K562 (cell line): ENCODE results near the gene QPCT. TPM values are rescaled to one million over a fixed set of nuclear protein-coding genes. Genes with fewer than 3 reads are reported as not detected.

ENCODE experiments used
- ARID3B ChIP-seq: fragments of 250-450 bp; sonication (Bioruptor Pico); IDR thresholded peaks from 2 replicates; pipeline ENCODE4 v1.4.0; 2020; ENCODE audit warnings: borderline replicate concordance
- BHLHE40 ChIP-seq: IDR thresholded peaks from 2 replicates; pipeline ENCODE4 v1.6.1; 2011; ENCODE audit warnings: low read length, improper control_type of control experiment
- DPF2 ChIP-seq: fragments of 450-650 bp; IDR thresholded peaks from 2 replicates; pipeline ENCODE4 v1.6.1; 2016
- ELF4 ChIP-seq: fragments of 450-650 bp; formaldehyde crosslinking; IDR thresholded peaks from 2 replicates; pipeline ENCODE4 v1.4.0; 2022; ENCODE audit warnings: missing genetic modification characterization
- FIP1L1 ChIP-seq: fragments of 200-400 bp; formaldehyde crosslinking; IDR thresholded peaks from 2 replicates; pipeline ENCODE4 v1.6.1; 2018; ENCODE audit warnings: mild to moderate bottlenecking, low read depth, low read length; ENCODE audit not compliant: poor library complexity, severe bottlenecking
- FOXA3 ChIP-seq, 2 experiments: fragments of 450-650 bp in 1 of 2; sonication (generic) in 1 of 2; formaldehyde crosslinking; IDR thresholded peaks in 1 of 2; conservative IDR thresholded peaks in 1 of 2; 2 replicates each; pipeline versions ENCODE4 v1.4.0 to v1.8.0; 2020 to 2022; ENCODE audit warnings: mild to moderate bottlenecking in 2 of 2, missing genetic modification reagents in 1 of 2
- GABPA ChIP-seq: fragments of 200-800 bp; sonication (Bioruptor generic); conservative IDR thresholded peaks from 2 replicates; pipeline ENCODE4 v1.6.1; 2016; ENCODE audit warnings: low read depth, missing genetic modification characterization, missing compliant biosample characterization
- GATA2 ChIP-seq: sonication (generic); formaldehyde crosslinking; IDR thresholded peaks from 2 replicates; pipeline ENCODE4 v1.4.0; 2020; ENCODE audit warnings: mild to moderate bottlenecking, missing genetic modification reagents
- GATAD2A ChIP-seq: fragments of 450-650 bp; IDR thresholded peaks from 2 replicates; pipeline ENCODE4 v1.6.1; 2017
- GTF2B ChIP-seq: IDR thresholded peaks from 2 replicates; pipeline ENCODE4 v1.6.1; 2011; ENCODE audit not compliant: insufficient read length; ENCODE audit errors: extremely low read depth
- HINFP ChIP-seq: fragments of 450-650 bp; conservative IDR thresholded peaks from 2 replicates; pipeline ENCODE4 v1.6.1; 2016; ENCODE audit warnings: missing genetic modification characterization, low read depth, mild to moderate bottlenecking, control low read depth, missing compliant biosample characterization
- NCOR1 ChIP-seq: fragments of 450-650 bp; IDR thresholded peaks from 2 replicates; pipeline ENCODE4 v1.6.1; 2016; ENCODE audit warnings: mild to moderate bottlenecking, moderate library complexity
- NELFE ChIP-seq: IDR thresholded peaks from 2 replicates; pipeline ENCODE4 v1.6.1; 2011; ENCODE audit warnings: mild to moderate bottlenecking; ENCODE audit not compliant: insufficient read depth, insufficient read length
- NR2F6 ChIP-seq: fragments of 450-650 bp; formaldehyde crosslinking; IDR thresholded peaks from 2 replicates; pipeline ENCODE4 v1.4.0; 2020; ENCODE audit warnings: mild to moderate bottlenecking
- PHF20 ChIP-seq: fragments of 450-650 bp; IDR thresholded peaks from 2 replicates; pipeline ENCODE4 v1.6.1; 2018; ENCODE audit not compliant: partially characterized antibody
- SMAD1 ChIP-seq: fragments of 150-350 bp; IDR thresholded peaks from 2 replicates; pipeline ENCODE4 v1.6.1; 2014; ENCODE audit warnings: low read length, low read depth; ENCODE audit not compliant: partially characterized antibody
- SMARCA4 ChIP-seq: fragments of 450-650 bp; IDR thresholded peaks from 2 replicates; pipeline ENCODE4 v1.6.1; 2016
- SNIP1 ChIP-seq: fragments of 450-650 bp; IDR thresholded peaks from 2 replicates; pipeline ENCODE4 v1.7.1; 2017; ENCODE audit warnings: low read depth, mild to moderate bottlenecking
- SRF ChIP-seq, 2 experiments: fragments of 250-450, 450-650 bp in 1 of 2; sonication (Bioruptor Pico) in 1 of 2; sonication (generic) in 1 of 2; formaldehyde crosslinking; IDR thresholded peaks; 2 replicates each; pipeline versions ENCODE4 v1.5.0 to v1.5.1; 2020 to 2022; ENCODE audit warnings: mild to moderate bottlenecking in 1 of 2, missing genetic modification reagents in 1 of 2
- TCF3 ChIP-seq: sonication (generic); formaldehyde crosslinking; IDR thresholded peaks from 2 replicates; pipeline ENCODE4 v1.4.0; 2020; ENCODE audit warnings: mild to moderate bottlenecking, missing genetic modification reagents
- TEAD4 ChIP-seq, 2 experiments: sonication (generic) in 1 of 2; formaldehyde crosslinking in 1 of 2; IDR thresholded peaks; 2 replicates each; pipeline versions ENCODE4 v1.6.1 to v1.8.0; 2012 to 2022; ENCODE audit warnings: borderline replicate concordance in 1 of 2, inconsistent platforms in 1 of 2, low read length in 1 of 2, mild to moderate bottlenecking in 1 of 2, missing genetic modification reagents in 1 of 2
- ZBTB7A ChIP-seq: IDR thresholded peaks from 2 replicates; pipeline ENCODE4 v1.6.1; 2011; ENCODE audit warnings: low read depth, mild to moderate bottlenecking, low read length, moderate library complexity, borderline replicate concordance; ENCODE audit not compliant: control insufficient read depth
- ZNF449 ChIP-seq: fragments of 250-450 bp; sonication (Bioruptor Pico); IDR thresholded peaks from 2 replicates; pipeline ENCODE4 v1.8.0; 2022; ENCODE audit warnings: moderate library complexity, mild to moderate bottlenecking, inconsistent platforms
- ZZZ3 ChIP-seq: fragments of 450-650 bp; IDR thresholded peaks from 2 replicates; pipeline ENCODE4 v1.6.1; 2016; ENCODE audit warnings: antibody characterized with exemption, mild to moderate bottlenecking, moderate library complexity
- polyA plus RNA-seq, 8 experiments: library from polyadenylated mRNA; depleted of rRNA in 4 of 8; stranded (reverse) in 5 of 8; unstranded in 3 of 8; fragments of >200 nt; fragmentation: Nextera tagmentation in 2 of 8; fragmentation: Illumina TruSeq in 1 of 8; extraction: Ambion mirVana in 2 of 8; extraction: Trizol in 1 of 8; gene quantifications; 2 replicates each; pipeline versions ENCODE4 v1.2.1 to v1.2.3, GENCODE V29; 2011 to 2014; ENCODE audit warnings: inconsistent platforms in 1 of 8, missing spikeins in 1 of 8
- total RNA-seq, 7 experiments: library from RNA; depleted of rRNA in 6 of 7; stranded (reverse); fragments of >200 nt in 6 of 7; fragmentation: Illumina TruSeq in 2 of 7; extraction: Trizol in 2 of 7; gene quantifications; 2 replicates each; pipeline versions ENCODE4 v1.2.1 to v1.2.3, GENCODE V29; 2011 to 2021; ENCODE audit warnings: low replicate concordance in 1 of 7

The QPCT gene
- total and polyA plus RNA-seq, 9 of the 15 experiments (the other 6 are each of a cell fraction or from before 2014, with no cell fraction given): 0.07 TPM; not detected in 8

GRCh38 chr2:37415128-37415820 lies 70.8 kb downstream of the QPCT start (continued):
- TF ChIP-seq GABPA (tag) (no peak), GATAD2A (no peak), GATA2 (CRISPR knock-in tag) (peak; percentile 87), HINFP (tag) (no peak), TCF3 (CRISPR knock-in tag) (peak; percentile 92), NR2F6 (no peak), NCOR1 (peak; percentile 89), SMAD1 (no peak), SRF (CRISPR knock-in tag; IDR thresholded peaks at IDR 0.05) (no peak), GTF2B (no peak), PHF20 (no peak), BHLHE40 (no peak; the same call in 1 of the 2 replicates), ARID3B (CRISPR knock-in tag) (no peak), TEAD4 (IDR thresholded peaks at IDR 0.05; ENCODE audit: low read length) (peak; percentile 88), TEAD4 (CRISPR knock-in tag; IDR thresholded peaks at IDR 0.05; ENCODE audit: borderline replicate concordance) (no peak), ZNF449 (CRISPR knock-in tag) (no peak), ELF4 (CRISPR knock-in tag) (peak; percentile 82), FIP1L1 (no peak), FOXA3 (CRISPR knock-in tag; conservative IDR thresholded peaks at IDR 0.05 in 1 of 2, IDR thresholded peaks at IDR 0.05 in 1 of 2) (peak in 1 of 2 experiments; percentile 60; a peak in 1 of 4 replicates), DPF2 (peak; percentile 58; the same call in 1 of the 2 replicates), SMARCA4 (peak; percentile 42), ZBTB7A (peak; percentile 69; the same call in 1 of the 2 replicates), ZZZ3 (no peak), SNIP1 (no peak), NELFE (no peak)
